Fibroblast of gingiva (primary cell): ENCODE measurements around the gene RER1.

Source experiments
- DNase-seq: peaks from one replicate; pipeline ENCODE4 v3.0.0-alpha.2; 2011; ENCODE audit warnings: low read depth

RER1 gene

GRCh38 chr1:2389644-2390043 lies 2.0 kb upstream of the RER1 start:
- DNase-seq, result no peak

GRCh38 chr1:2391931-2392509 lies 379 bp downstream of the RER1 start:
- DNase-seq, result no peak

GRCh38 chr1:2392686-2393085 lies 1.0 kb downstream of the RER1 start:
- DNase-seq, result no peak

GRCh38 chr1:2393471-2393877 lies 1.8 kb downstream of the RER1 start:
- DNase-seq, result no peak

GRCh38 chr1:2394220-2394619 lies 2.6 kb downstream of the RER1 start:
- no peak for DNase-seq

DNA sequence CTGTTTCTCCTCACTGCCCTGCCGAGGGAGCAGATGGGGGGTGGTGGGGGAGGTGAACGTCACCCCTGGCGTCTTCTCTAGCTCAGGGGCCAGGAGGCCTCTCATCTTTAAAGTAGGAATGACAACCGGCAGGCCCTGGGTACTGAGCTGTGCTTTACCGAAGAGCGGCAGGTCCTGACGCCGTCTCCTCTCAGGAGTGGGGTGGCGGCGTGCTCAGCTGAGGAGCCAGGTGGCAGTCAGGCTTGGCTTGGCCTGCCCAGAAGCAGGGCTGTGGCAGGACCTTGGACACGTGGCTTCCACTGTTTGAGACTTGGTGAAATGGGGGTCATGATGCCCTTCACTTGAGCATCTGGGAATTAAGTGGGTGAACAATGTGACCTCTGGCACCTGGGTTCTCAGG lies 3.1 kb downstream of the RER1 start:
- DNase-seq, result no peak

GRCh38 chr1:2395245-2395644 lies 3.6 kb downstream of the RER1 start:
- DNase-seq, result no peak

GRCh38 chr1:2396059-2396458 lies 4.4 kb downstream of the RER1 start:
- DNase-seq, result no peak

- no peak for DNase-seq
Observed at GRCh38 chr1:2396476-2396875, 4.8 kb downstream of the RER1 start.

- DNase-seq, result no peak
Observed at GRCh38 chr1:2397007-2397679, 5.5 kb downstream of the RER1 start.

GRCh38 chr1:2398871-2399270 lies 7.2 kb downstream of the RER1 start:
- DNase-seq, result no peak

DNA sequence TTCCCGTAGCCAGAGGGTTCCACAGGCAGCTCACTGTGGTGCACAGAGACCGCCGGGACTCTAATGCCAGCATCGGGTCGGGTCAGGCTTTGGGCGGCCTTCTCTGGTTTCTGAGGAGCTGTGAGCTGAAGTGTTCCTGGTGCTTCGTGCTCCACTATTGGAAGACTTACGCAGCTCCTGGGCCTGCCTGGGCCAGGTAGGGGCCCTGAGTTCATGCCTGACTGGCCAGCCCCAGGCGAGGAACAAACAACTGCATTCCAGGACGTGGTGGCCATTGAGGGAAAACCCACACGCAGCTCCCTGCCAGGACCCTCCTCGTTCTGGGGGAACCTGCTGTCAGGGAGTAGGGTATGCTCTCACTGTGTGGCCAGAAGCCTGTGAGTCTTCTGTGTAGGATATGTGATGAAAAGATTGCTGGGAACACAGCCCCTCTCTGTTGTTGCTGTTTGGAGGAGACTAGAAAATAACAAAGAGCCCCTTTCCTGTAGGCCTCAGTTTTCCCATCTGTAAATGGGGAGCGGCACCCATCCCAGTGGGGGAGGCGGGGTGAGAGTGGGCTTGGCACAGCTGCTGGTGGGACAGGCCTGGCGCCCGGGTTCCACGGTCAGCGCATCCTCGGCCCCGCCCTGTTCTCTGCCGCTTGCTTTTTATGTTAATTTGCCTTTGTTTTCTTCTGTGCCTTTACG lies 8.4 kb downstream of the RER1 start:
- DNase-seq, result no peak

DNA sequence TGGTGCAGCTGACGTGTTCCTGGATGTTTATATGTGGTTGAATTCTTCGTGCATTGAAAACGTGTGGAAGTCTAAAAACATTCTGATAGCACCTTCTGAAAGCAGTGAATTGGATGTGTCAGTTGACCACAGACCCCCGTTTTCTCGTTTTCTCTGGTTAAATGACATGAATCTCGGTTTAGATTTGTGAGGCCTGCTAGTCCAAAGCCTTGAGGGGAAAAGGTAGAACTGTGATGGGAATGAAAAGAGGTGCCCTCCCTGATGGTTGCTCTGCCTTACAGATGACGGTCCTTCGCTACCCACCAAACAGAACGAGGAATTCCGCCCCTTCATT lies 8.9 kb downstream of the RER1 start:
- no peak for DNase-seq

DNA sequence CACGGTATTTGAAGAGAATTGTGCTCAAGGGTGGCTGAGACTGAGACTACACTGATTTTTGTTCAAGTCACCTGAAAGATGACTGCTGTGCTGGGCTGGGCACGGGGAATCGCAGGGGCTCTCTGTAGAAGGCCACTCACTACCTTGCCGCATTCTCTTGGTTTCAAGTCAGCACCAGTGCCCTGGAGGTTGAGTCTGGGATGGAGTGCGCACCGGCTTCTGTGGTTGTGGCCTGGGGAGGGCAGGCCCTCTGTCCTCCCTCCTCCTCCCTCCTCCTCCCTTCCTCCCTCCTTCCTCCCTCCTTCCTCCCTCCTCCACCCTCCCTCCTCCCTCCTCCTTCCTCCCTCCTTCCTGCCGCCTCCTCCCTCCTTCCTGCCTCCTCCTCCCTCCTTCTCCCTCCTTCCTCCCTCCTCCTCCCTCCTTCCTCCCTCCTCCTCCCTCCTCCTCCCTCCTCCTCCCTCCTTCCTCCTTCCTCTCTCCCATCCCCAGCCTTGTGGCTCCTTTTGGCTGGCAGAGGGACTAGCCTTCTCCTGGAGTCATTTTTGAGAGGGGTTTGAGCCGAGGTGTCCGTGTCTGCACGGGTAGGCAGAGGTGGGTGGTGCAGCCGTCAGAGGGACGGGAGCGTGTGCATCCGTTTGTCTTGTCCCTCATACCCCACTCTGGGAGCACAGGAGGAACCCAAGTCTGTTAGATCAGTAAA lies 9.5 kb downstream of the RER1 start:
- no peak for DNase-seq

DNA sequence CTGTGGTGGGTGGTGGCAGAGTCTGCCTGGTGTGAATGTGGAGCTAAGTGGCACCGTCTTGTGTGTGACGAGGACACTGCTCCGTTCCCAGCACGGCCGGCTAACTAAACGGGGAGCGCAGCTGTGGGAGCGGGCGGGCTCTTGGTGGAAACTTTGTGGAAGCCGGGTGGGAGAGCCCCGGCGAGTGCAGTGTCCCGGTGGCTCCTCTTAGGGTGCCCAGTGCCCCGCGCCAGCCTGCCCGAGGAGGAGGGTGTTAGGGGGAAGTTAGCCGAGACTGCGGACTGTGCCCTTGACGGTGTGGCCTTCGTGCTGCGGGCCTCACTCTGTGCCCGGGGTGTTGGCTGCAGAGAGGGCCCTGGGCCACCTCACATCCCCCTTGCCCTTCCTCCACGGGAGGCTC lies 10.8 kb downstream of the RER1 start:
- no peak for DNase-seq

DNA sequence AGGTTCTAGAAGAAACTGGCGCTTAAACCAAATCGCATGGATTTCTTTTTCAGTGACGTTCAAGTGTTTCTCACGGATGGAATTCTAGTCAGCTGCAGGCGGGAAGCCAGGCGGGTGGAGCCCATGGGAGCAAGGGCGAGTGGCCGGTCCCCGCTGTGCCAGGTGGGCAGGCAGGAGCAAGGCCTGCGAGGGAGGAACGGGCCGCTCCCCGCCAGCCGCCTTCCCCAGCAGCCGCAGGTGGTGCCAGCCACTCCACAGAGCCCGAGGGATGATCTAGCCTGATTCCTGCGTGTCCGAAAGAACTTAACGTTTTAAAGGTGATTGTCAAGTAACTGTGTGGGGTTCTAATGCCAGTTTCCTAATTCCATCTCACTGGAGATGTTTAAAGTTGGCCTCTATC lies 11.6 kb downstream of the RER1 start:
- DNase-seq, result no peak

DNA sequence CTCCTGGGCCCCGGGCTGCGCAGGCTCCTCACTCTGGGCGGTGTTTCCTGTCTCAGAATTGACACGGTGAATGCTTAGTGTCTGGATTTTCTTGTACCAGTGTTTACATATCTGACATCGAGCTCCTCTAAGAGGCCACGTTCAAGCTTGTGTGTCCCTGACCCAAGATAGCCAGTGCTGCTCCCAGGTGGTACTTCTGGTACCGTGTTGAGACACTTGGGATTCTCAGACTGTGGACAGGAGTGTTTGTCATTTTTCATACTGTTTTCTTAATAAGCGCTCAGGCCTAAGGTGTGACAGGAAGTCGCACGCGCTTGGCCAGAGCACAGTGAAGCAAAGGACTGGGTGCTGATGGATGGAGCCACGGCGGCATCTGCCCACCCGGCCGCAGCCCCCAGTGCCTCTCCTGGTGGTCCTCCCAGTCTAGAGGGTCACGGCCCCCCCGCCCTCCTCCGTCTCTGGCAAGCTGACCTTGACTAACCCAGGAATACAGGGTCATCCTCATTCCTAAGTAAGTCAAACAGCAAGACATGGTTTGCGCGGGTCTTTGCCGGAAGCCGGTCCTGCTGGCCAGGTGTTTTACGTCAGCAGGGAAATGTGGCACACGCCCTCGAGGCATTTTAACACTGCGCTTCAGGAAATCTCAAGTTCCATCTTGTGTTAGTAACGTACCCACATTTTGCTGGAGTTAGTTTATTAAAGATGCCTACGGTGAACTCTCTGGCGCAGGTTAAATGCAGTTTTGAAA lies 12.7 kb downstream of the RER1 start:
- no peak for DNase-seq

DNA sequence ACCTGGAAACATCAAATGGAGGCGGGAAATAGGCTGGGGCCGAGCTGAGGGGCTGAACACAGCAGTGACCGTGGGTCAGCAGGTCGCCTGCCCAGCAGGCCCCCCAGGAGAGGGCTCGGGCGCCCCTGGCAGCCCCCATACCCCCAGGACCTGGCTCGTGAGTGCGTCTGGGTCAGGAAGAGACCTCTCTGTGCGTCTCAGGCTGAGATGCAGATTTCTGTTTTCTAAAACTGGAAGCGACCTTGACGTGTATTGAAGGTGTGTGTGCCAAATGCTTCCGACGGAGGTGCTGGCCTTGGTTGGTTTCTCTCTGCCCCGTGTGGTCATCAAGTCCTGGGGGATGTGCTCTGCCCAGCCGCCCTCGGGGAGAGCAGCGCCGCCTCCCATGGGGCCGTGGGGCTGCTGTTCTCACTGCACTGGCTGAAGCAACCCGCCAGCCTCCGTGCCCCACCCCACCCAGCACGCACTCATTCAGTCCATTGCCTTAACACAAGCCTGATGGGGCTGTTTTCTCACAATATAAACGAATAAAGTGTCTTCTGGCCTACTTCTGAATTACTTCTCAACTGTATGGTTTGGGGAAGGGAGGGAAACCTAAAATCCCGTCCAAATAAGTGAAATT lies 13.4 kb downstream of the RER1 start:
- DNase-seq, result peak; percentile 24

GRCh38 chr1:2405588-2406295 lies 14.1 kb downstream of the RER1 start:
- no peak for DNase-seq

DNA sequence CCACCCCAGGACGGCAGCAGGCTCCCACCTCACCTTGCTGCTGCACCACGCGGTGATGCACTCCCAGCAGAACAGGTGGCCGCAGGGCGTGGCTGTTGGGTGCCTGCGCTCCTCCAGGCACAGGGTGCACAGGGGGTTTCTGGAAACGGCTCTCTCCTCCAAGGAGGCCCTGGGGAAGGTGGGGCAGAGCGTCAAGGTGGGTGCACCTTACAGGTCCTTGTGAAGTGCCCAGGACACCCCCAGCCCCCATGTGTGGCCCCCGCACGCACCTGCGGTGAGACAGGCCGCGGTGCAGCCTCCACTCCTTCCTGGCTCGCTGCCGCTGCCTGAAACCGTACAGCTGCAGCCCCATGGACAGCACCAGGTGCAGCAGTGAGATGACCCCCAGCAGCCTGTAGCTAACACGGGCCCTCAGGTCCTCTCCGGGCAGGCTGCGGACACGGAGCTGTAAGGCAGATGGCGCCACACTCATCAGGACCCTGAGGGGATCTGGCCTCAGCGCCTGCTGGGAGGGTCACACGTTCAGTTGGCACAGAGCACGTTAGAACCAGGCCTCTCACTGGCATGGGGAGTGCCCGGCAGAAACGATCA lies 14.9 kb downstream of the RER1 start:
- DNase-seq, result no peak
